ES-I3 (cell line): ENCODE measurements around the gene THAP4.
A peak's percentile ranks its signal among the peaks of the same experiment; 100 is the strongest.

Source experiments
- H3K36me3 ChIP-seq: 2 replicates; pipeline ENCODE4 v1.6.1; 2013; ENCODE audit warnings: mild to moderate bottlenecking, low read length, control low read depth, moderate library complexity; ENCODE audit not compliant: insufficient read depth
- H3K4me1 ChIP-seq: 2 replicates; pipeline ENCODE4 v1.6.1; 2013; ENCODE audit warnings: mild to moderate bottlenecking, control low read depth, low read length; ENCODE audit not compliant: insufficient read depth
- H3K9ac ChIP-seq: 2 replicates; pipeline ENCODE4 v1.6.1; 2013; ENCODE audit warnings: low read depth, mild to moderate bottlenecking, low read length, moderate library complexity
- H3K9me3 ChIP-seq: 2 replicates; pipeline ENCODE4 v1.6.1; 2013; ENCODE audit warnings: mild to moderate bottlenecking, low read length, moderate library complexity; ENCODE audit not compliant: control insufficient read depth, insufficient read depth

THAP4 gene

GRCh38 chr2:241637018-241637794, at the start of gene THAP4, which contains the start of gene ATG4B:
THAP4 (minus strand) TSS chr2:241637158; CDS start chr2:241637017, 141 bp downstream.
ATG4B (plus strand) TSS chr2:241637693; CDS start chr2:241637715, 22 bp downstream.
- peaks cover 10% of the 10 kb centered on the region for H3K4me1 ChIP-seq
- H3K9ac ChIP-seq: peak within 1 kb of the TSS; percentile 100
- no peaks in the 10 kb centered on the region; the same call in 1 of the 2 replicates for H3K36me3 ChIP-seq

GRCh38 chr2:241686324-241686649, 49.3 kb upstream of the THAP4 start:
- Histone ChIP-seq H3K9ac (peak overlapping the region; percentile 99), H3K36me3 (peaks cover 6% of the 10 kb centered on the region; the same call in 1 of the 2 replicates), H3K9me3 (no peaks in the 10 kb centered on the region), H3K4me1 (no peaks in the 10 kb centered on the region)

More at GRCh38 chr2:241637018-241637794, at the start of gene THAP4, which contains the start of gene ATG4B:
- H3K9me3 ChIP-seq: 0 out of 2 replicates have a peak, but pooled peaks cover 5% of the 10 kb centered on the region

- no peak overlapping the region for H3K9ac ChIP-seq
- no peaks in the 10 kb centered on the region for H3K4me1 ChIP-seq
- peaks cover 10% of the 10 kb centered on the region for H3K36me3 ChIP-seq
- H3K9me3 ChIP-seq: no peaks in the 10 kb centered on the region
Observed at GRCh38 chr2:241680827-241681599, 44.1 kb upstream of the THAP4 start.

GRCh38 chr2:241680044-241680443, 43.1 kb upstream of the THAP4 start:
- peaks cover 10% of the 10 kb centered on the region for H3K36me3 ChIP-seq
- H3K9me3 ChIP-seq: no peaks in the 10 kb centered on the region
- H3K4me1 ChIP-seq: no peaks in the 10 kb centered on the region
- H3K9ac ChIP-seq: no peak overlapping the region

GRCh38 chr2:241678784-241679540, 42.0 kb upstream of the THAP4 start:
- Histone ChIP-seq H3K9me3 (no peaks in the 10 kb centered on the region), H3K36me3 (peaks cover 7% of the 10 kb centered on the region), H3K4me1 (no peaks in the 10 kb centered on the region), H3K9ac (no peak overlapping the region)

- Histone ChIP-seq H3K36me3 (peaks cover 7% of the 10 kb centered on the region), H3K9me3 (no peaks in the 10 kb centered on the region), H3K9ac (no peak overlapping the region), H3K4me1 (no peaks in the 10 kb centered on the region)
Observed at GRCh38 chr2:241678307-241678706, 41.3 kb upstream of the THAP4 start.

GRCh38 chr2:241677392-241677791, 40.4 kb upstream of the THAP4 start:
- peaks cover 7% of the 10 kb centered on the region for H3K36me3 ChIP-seq
- no peaks in the 10 kb centered on the region for H3K4me1 ChIP-seq
- H3K9me3 ChIP-seq: no peaks in the 10 kb centered on the region
- H3K9ac ChIP-seq: no peak overlapping the region

- H3K9me3 ChIP-seq: no peaks in the 10 kb centered on the region
- no peaks in the 10 kb centered on the region for H3K4me1 ChIP-seq
- no peak overlapping the region for H3K9ac ChIP-seq
- H3K36me3 ChIP-seq: peaks cover 7% of the 10 kb centered on the region
Observed at GRCh38 chr2:241676665-241677064, 39.7 kb upstream of the THAP4 start.

- no peaks in the 10 kb centered on the region for H3K9me3 ChIP-seq
- H3K36me3 ChIP-seq: peaks cover 7% of the 10 kb centered on the region
- H3K4me1 ChIP-seq: no peaks in the 10 kb centered on the region
- no peak overlapping the region for H3K9ac ChIP-seq
Observed at GRCh38 chr2:241675885-241676284, 38.9 kb upstream of the THAP4 start.

GRCh38 chr2:241673797-241674725, 37.1 kb upstream of the THAP4 start:
- no peaks in the 10 kb centered on the region for H3K4me1 ChIP-seq
- H3K9me3 ChIP-seq: no peaks in the 10 kb centered on the region
- H3K9ac ChIP-seq: no peak overlapping the region
- H3K36me3 ChIP-seq: peaks cover 5% of the 10 kb centered on the region

GRCh38 chr2:241673189-241673663, 36.3 kb upstream of the THAP4 start:
- Histone ChIP-seq H3K4me1 (no peaks in the 10 kb centered on the region), H3K9me3 (no peaks in the 10 kb centered on the region), H3K36me3 (peaks cover 3% of the 10 kb centered on the region; the same call in 1 of the 2 replicates), H3K9ac (no peak overlapping the region)

GRCh38 chr2:241672243-241673188, 35.6 kb upstream of the THAP4 start:
- H3K9ac ChIP-seq: no peak overlapping the region
- no peaks in the 10 kb centered on the region for H3K9me3 ChIP-seq
- no peaks in the 10 kb centered on the region for H3K4me1 ChIP-seq
- H3K36me3 ChIP-seq: peaks cover 3% of the 10 kb centered on the region; the same call in 1 of the 2 replicates
